DOHH2 (cell line): Measurements from ENCODE around the gene TBC1D2.

Experiments used
- CTCF ChIP-seq: fragments of 200-600 bp; sonication (generic); IDR thresholded peaks from one replicate; pipeline ENCODE4 v1.5.1; 2014; ENCODE audit warnings: antibody characterized with exemption, mild to moderate bottlenecking, low read depth, low read length; ENCODE audit not compliant: poor library complexity, severe bottlenecking
- EZH2phosphoT487 ChIP-seq: fragments of 200-600 bp; sonication (generic); IDR thresholded peaks from 2 replicates; pipeline ENCODE4 v1.6.1; 2017; ENCODE audit warnings: borderline replicate concordance, mild to moderate bottlenecking, antibody characterized with exemption, low read length, moderate library complexity, mixed read lengths

- TF ChIP-seq CTCF (no peak), EZH2phosphoT487 (no peak)
These were observed 87.2 kb downstream of the TBC1D2 start for GRCh38 chr9:98168153-98168780.
